Measurements from ENCODE around the gene GLE1.

GLE1 gene

GRCh38 chr9:128546504-128546903 lies 42.0 kb downstream of the GLE1 start:
- Histone ChIP-seq H3K9me3 (ENCODE audit: insufficient read depth, low read length) (no peaks in the 10 kb centered on the region), H3K9ac (ENCODE audit: low read length) (no peak overlapping the region), H3K4me1 (ENCODE audit: low read length) (peaks cover 3% of the 10 kb centered on the region; the same call in 1 of the 2 replicates), H2AFZ (ENCODE audit: low read depth, low read length) (no peak overlapping the region), H3K27ac (ENCODE audit: low read length) (no peak overlapping the region), H3K36me3 (replicated peaks; ENCODE audit: low read depth, low read length) (peaks cover 9% of the 10 kb centered on the region), H3K4me3 (ENCODE audit: low read length) (no peak overlapping the region), H3K4me2 (ENCODE audit: low read length) (no peak overlapping the region), H3K27me3 (ENCODE audit: low read depth, low read length) (no peaks in the 10 kb centered on the region), H3K79me2 (ENCODE audit: low read length) (no peaks in the 10 kb centered on the region), H4K20me1 (ENCODE audit: insufficient read depth, low read length) (no peaks in the 10 kb centered on the region)
- no peak for TF ChIP-seq EZH2phosphoT487 (IDR thresholded peaks at IDR 0.05; ENCODE audit: low read depth)
- TF ChIP-seq, protein P1, sequence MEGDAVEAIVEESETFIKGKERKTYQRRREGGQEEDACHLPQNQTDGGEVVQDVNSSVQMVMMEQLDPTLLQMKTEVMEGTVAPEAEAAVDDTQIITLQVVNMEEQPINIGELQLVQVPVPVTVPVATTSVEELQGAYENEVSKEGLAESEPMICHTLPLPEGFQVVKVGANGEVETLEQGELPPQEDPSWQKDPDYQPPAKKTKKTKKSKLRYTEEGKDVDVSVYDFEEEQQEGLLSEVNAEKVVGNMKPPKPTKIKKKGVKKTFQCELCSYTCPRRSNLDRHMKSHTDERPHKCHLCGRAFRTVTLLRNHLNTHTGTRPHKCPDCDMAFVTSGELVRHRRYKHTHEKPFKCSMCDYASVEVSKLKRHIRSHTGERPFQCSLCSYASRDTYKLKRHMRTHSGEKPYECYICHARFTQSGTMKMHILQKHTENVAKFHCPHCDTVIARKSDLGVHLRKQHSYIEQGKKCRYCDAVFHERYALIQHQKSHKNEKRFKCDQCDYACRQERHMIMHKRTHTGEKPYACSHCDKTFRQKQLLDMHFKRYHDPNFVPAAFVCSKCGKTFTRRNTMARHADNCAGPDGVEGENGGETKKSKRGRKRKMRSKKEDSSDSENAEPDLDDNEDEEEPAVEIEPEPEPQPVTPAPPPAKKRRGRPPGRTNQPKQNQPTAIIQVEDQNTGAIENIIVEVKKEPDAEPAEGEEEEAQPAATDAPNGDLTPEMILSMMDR (IDR thresholded peaks at IDR 0.05; ENCODE audit: low read depth, low read length), result no peak

DNA sequence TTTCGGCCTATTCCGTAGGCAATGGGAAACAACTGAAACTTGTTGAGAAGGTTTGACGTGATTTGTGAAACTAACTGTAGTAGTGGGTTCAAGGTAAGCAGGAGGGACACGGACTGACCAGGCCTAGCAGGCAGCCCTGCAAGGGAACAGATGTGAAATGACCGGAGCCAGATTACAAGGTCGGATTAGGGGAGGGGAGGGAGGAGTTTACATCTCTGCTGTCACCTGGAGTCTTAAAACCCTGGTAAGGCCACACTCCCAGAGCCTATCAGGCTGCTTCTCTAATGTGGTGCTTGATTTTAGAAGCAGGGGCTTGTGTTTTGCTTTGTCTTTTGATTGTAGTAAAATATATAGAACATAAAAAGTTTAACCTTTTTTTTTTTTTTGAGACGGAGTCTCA lies 44.4 kb downstream of the GLE1 start:
- TF ChIP-seq, protein P1 (IDR thresholded peaks at IDR 0.05; ENCODE audit: low read depth, low read length), result no peak
- TF ChIP-seq EZH2phosphoT487 (IDR thresholded peaks at IDR 0.05; ENCODE audit: low read depth), result no peak
- Histone ChIP-seq H4K20me1 (ENCODE audit: insufficient read depth, low read length) (peaks cover 4% of the 10 kb centered on the region; the same call in 1 of the 2 replicates), H3K27me3 (ENCODE audit: low read depth, low read length) (no peaks in the 10 kb centered on the region), H3K4me2 (ENCODE audit: low read length) (no peak overlapping the region), H3K9ac (ENCODE audit: low read length) (no peak overlapping the region), H3K4me1 (ENCODE audit: low read length) (peaks cover 9% of the 10 kb centered on the region), H3K27ac (ENCODE audit: low read length) (no peak overlapping the region), H3K9me3 (ENCODE audit: insufficient read depth, low read length) (no peaks in the 10 kb centered on the region), H3K36me3 (replicated peaks; ENCODE audit: low read depth, low read length) (no peaks in the 10 kb centered on the region), H2AFZ (ENCODE audit: low read depth, low read length) (no peak overlapping the region), H3K4me3 (ENCODE audit: low read length) (no peak overlapping the region), H3K79me2 (ENCODE audit: low read length) (peaks cover 10% of the 10 kb centered on the region)

DNA sequence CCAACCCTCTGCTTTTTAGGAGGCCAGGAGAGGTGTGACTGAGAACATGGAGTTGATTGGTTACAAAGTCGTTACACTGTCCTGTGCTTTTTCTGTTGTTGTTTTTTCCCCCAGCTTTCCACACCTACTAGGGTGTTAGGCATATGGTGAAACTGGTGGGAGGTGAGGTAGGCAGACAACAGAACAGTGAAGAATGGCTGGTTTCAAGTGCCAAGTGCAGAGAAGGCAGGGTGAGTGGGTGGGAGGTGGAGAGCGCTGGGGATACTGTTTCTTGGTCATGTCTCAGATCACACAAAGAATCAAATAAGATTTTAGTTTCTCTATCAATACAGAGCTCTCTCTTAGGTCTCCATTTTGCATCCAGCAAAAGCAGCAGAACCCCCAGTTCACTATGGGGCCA lies 45.7 kb downstream of the GLE1 start:
- H2AFZ ChIP-seq (ENCODE audit: low read depth, low read length), result no peak overlapping the region
- H3K9me3 ChIP-seq (ENCODE audit: insufficient read depth, low read length), result no peaks in the 10 kb centered on the region
- H3K27ac ChIP-seq (ENCODE audit: low read length), result no peak overlapping the region
- peaks cover 15% of the 10 kb centered on the region; the same call in 1 of the 2 replicates for H4K20me1 ChIP-seq (ENCODE audit: insufficient read depth, low read length)
- peaks cover 23% of the 10 kb centered on the region for H3K79me2 ChIP-seq (ENCODE audit: low read length)
- H3K36me3 ChIP-seq (replicated peaks; ENCODE audit: low read depth, low read length), result peaks cover 2% of the 10 kb centered on the region
- no peaks in the 10 kb centered on the region for H3K27me3 ChIP-seq (ENCODE audit: low read depth, low read length)
- no peak overlapping the region for H3K9ac ChIP-seq (ENCODE audit: low read length)
- H3K4me1 ChIP-seq (ENCODE audit: low read length), result peaks cover 21% of the 10 kb centered on the region
- no peak for TF ChIP-seq EZH2phosphoT487 (IDR thresholded peaks at IDR 0.05; ENCODE audit: low read depth)
- TF ChIP-seq, protein P1 (IDR thresholded peaks at IDR 0.05; ENCODE audit: low read depth, low read length), result no peak
- no peak overlapping the region for H3K4me3 ChIP-seq (ENCODE audit: low read length)
- H3K4me2 ChIP-seq (ENCODE audit: low read length), result no peak overlapping the region

DNA sequence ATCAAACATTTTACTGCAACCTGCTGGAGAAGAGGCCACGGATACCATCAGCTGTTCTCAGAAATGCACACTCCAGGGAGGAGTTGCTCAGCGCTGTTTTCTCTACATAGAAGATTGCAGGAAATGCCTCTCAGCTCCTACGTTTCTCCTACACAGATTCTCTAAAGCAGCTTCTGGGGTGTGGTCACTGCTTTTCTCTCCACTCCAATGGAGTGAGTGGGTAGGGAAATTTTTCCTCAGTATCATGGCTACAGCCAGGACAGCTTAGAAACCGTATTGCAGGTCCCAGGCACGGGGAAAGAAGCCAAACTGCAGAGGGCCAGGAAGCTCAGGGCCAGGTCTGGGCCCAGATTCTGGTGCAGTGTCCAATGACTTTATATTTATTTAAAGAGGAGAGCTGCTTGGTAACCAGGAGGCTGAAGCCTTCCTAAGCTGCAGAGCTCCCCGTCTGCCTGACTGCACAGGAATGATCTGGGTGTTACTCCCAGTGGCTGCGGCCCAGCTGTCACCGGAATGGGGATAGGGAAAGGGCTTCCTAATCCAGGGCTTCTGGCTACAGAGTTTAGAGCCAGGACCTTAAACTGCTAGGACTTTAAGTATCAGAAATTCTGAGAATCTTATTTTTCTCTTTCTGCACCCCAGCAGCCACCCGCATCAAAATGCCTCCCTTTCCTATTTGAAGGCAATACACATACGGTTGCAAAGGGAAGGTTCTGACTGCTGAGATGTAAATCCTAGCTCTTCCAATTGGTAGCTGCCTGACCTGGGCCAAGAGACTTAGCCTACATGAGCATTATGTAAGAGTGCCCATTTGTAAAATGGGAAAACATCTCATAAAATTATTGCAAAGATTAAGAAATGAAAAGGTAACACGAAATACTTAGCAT lies 46.5 kb downstream of the GLE1 start:
- H3K27me3 ChIP-seq (ENCODE audit: low read depth, low read length), result no peaks in the 10 kb centered on the region
- peak overlapping the region; percentile 79 for H3K9ac ChIP-seq (ENCODE audit: low read length)
- peaks cover 21% of the 10 kb centered on the region for H3K4me1 ChIP-seq (ENCODE audit: low read length)
- H3K9me3 ChIP-seq (ENCODE audit: insufficient read depth, low read length), result no peaks in the 10 kb centered on the region
- peaks cover 24% of the 10 kb centered on the region for H3K79me2 ChIP-seq (ENCODE audit: low read length)
- H2AFZ ChIP-seq (ENCODE audit: low read depth, low read length), result peak overlapping the region; percentile 96; the same call in 1 of the 2 replicates
- H3K36me3 ChIP-seq (replicated peaks; ENCODE audit: low read depth, low read length), result peaks cover 2% of the 10 kb centered on the region
- no peak overlapping the region for H3K27ac ChIP-seq (ENCODE audit: low read length)
- H3K4me3 ChIP-seq (ENCODE audit: low read length), result peak overlapping the region; percentile 94
- no peak for TF ChIP-seq EZH2phosphoT487 (IDR thresholded peaks at IDR 0.05; ENCODE audit: low read depth)
- TF ChIP-seq, protein P1 (IDR thresholded peaks at IDR 0.05; ENCODE audit: low read depth, low read length), result no peak
- peak overlapping the region; percentile 85 for H3K4me2 ChIP-seq (ENCODE audit: low read length)
- H4K20me1 ChIP-seq (ENCODE audit: insufficient read depth, low read length), result peaks cover 16% of the 10 kb centered on the region; the same call in 1 of the 2 replicates

All from OCI-LY3 (cell line).